Activated CD4-positive, alpha-beta T cell treated with anti-CD3 and anti-CD28 coated beads, Interleukin-2, amount 50 U/mL, for 48 hours (primary cell): ENCODE results near the gene GRK1.
A peak's percentile ranks its signal among the peaks of the same experiment; 100 is the strongest.
"Not testable (repeated sequence)": the region's sequence is repeated elsewhere in the genome, so short reads cannot be mapped to it uniquely, and the experiment has no call there.

Source experiments
- DNase-seq, 2 experiments: peaks; one replicate each; pipeline ENCODE4 v3.0.0-alpha.2; 2020

Gene GRK1

DNA sequence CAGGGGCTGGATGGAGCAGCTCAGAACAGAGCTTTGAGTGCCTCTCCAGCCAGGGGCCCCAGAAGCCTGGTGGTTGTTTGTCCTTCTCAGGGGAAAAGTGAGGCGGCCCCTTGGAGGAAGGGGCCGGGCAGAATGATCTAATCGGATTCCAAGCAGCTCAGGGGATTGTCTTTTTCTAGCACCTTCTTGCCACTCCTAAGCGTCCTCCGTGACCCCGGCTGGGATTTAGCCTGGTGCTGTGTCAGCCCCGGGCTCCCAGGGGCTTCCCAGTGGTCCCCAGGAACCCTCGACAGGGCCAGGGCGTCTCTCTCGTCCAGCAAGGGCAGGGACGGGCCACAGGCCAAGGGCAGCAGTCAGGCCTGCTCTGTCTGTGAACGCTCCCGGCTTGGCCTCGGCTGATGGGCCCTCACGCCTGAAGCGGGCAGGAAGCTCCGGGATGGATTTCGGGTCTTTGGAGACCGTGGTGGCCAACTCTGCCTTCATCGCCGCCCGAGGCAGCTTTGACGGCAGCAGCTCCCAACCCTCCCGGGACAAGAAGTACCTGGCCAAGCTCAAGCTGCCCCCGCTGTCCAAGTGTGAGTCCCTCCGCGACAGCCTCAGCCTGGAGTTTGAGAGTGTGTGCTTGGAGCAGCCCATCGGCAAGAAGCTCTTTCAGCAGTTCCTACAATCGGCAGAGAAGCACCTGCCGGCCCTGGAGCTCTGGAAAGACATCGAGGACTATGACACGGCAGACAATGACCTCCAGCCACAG, at the start of gene GRK1:
TSS of gene GRK1 (plus strand) at position 269 of the 751 bp plus-strand sequence. CDS start at position 437, 168 bp downstream.
- DNase-seq: no peak

GRCh38 chr13:113617961-113618360, 49.1 kb upstream of the GRK1 start:
- no peak for DNase-seq

GRCh38 chr13:113618455-113618854, 48.6 kb upstream of the GRK1 start:
- DNase-seq: no peak

DNA sequence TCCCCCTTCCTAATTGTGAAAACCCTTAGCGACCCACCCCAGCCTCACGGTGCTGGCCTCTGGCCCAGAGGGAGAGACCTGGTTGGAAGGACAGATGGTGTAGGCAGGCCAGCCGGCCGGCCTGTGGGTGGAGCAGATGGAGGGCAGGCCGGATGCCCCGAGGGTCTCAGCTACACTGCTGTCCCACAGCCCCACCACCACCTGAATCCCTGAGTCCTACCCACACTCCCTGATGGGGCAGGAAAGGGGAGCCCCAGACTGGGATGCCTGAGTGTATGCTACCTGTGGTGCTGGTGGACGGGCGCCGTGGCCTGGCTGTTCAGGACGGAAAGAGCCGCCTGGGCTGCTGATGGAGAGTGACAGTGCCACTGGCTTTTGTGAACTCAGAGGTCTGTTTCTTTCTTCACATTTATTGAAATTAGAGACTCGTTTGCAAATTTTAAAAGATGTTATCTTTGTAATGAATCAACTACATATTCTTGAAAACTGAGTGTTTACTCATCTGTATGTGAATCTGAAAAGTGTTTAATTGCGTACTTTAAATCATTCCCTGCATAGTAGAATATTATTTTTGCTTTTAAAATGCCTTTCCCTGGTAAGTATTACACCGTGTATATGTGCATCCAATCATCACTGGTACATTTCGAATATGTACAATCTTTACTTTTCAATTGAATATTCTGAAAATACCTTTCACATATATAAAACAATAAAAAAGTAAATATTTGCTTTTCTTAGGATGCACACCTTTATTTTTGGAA, 46.8 kb upstream of the GRK1 start:
- DNase-seq: no peak

- DNase-seq: no peak
These were observed 46.0 kb upstream of the GRK1 start for GRCh38 chr13:113621046-113621445.

GRCh38 chr13:113621498-113621897, 45.5 kb upstream of the GRK1 start:
- peak in 1 of 2 experiments; percentile 5 for DNase-seq

DNA sequence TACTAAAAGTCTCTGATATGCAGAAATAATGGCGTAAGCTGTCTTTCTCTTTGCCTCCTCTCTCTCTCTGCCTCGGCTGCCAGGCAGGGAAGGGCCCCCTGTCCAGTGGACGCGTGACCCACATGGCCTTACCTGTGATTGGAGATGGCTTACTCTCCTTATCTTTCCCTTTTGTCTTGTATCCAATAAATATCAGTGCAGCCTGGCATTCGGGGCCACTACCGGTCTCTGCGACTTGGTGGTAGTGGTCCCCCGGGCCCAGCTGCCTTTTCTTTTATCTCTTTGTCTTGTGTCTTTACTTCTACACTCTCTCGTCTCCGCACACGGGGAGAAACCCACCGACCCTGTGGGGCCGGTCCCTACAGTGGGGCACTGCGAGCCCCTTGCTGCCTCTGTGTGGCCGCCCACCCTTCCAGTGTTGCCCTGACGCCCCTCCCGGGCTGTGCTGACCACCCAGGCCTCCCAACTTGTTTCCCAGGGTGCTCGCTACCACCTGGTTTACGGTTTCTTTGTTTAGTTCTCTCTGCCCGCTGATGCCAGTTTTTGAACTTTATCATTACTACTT, 45.0 kb upstream of the GRK1 start:
- DNase-seq: not testable (repeated sequence)

DNA sequence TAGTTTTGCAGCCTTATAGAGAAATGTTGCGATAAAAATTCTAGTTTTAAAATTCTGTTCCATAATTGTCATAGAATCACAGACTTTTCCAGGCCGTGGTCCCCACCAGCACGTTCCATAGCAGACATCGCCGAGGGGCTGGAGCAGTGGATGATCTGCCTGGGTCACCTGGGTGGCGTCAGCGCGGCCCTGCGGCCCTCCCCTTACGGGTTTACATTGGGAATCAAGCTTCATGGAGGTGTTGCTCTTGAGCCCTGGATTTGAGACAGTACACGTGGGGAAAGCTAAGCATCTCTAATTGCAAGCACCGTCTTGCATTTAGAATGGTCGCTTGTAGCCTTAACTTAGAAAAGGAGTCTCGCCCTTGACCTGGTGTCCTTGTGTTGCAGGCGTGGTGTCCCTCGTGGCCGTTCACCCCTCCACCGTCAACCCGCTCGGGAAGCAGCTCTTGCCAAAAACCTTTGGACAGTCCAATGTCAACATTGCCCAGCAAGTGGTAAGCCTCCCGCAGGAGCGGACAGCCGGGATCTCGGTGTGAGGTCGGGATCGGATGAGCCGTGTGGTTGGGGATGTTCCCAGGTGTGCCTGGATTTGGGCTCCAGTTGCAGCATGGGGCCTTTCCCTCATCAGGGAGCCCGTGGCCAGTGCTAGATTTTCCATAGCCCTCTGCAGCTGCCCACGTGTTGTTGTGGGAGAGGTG, 44.1 kb upstream of the GRK1 start:
- no peak for DNase-seq

DNA sequence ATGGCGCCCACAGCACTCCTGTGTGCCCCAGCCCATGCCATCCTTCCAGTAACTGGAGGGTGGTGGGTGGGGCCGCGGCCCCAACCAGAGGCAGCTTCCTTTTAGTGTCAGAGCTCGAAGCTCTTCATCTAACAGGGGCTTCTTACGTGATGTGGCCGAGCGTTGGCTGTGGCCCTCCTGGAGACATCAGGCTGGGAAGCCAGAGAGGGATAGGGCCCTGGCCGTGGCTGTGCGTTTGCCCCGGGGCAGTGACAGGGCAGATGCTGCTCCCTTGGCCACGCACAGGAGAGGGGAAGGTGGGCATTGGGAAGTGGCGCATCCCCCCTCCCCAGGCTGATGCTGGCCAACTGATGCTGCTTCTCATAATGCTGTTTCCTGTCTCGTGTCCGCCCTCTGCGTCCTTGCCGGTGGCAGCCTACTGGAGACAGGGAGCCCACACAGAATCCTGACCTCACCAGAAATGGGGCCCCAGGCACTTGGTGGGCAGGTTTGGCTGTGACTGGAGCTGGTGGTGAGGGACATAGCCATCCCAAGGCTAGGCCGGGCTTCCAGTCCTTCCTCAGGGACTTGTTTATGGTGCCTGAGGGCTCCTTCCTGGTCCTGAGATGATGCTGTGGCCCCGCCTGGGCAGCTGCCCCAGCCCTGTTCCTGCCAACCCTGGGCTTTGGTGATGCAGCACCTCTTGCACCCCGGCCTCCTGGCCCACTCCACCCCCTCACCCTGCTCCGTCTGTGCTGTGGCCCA, 43.4 kb upstream of the GRK1 start:
- DNase-seq: no peak

DNA sequence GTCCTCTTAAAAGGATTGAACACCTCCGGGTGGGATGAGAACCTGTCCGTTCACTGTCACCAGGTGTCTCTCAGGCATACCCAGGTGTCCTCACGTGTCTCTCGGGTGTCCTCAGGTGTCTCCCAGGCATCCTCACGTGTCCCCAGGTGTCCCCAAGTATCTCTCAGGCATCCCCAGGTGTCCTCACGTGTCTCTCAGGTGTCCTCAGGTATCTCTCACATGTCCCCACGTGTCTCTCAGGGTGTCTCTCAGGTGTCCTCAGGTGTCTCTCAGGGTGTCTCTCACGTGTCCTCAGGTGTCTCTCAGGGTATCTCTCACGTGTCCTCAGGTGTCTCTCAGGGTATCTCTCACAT, 42.8 kb upstream of the GRK1 start:
- no peak for DNase-seq

DNA sequence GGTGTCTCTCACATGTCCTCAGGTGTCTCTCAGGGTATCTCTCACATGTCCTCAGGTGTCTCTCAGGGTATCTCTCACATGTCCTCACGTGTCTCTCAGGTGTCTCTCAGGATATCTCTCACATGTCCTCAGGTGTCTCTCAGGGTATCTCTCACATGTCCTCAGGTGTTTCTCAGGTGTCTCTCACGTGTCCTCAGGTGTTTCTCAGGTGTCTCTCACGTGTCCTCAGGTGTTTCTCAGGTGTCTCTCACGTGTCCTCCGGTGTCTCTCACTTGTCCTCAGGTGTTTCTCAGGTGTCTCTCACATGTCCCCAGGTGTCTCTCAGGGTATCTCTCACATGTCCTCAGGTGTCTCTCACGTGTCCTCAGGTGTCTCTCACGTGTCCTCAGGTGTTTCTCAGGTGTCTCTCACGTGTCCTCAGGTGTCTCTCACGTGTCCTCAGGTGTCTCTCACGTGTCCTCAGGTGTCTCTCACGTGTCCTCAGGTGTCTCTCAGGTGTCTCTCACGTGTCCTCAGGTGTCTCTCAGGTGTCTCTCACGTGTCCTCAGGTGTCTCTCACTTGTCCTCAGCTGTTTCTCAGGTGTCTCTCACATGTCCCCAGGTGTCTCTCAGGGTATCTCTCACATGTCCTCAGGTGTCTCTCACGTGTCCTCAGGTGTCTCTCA, 42.2 kb upstream of the GRK1 start:
- DNase-seq: not testable (repeated sequence)

DNA sequence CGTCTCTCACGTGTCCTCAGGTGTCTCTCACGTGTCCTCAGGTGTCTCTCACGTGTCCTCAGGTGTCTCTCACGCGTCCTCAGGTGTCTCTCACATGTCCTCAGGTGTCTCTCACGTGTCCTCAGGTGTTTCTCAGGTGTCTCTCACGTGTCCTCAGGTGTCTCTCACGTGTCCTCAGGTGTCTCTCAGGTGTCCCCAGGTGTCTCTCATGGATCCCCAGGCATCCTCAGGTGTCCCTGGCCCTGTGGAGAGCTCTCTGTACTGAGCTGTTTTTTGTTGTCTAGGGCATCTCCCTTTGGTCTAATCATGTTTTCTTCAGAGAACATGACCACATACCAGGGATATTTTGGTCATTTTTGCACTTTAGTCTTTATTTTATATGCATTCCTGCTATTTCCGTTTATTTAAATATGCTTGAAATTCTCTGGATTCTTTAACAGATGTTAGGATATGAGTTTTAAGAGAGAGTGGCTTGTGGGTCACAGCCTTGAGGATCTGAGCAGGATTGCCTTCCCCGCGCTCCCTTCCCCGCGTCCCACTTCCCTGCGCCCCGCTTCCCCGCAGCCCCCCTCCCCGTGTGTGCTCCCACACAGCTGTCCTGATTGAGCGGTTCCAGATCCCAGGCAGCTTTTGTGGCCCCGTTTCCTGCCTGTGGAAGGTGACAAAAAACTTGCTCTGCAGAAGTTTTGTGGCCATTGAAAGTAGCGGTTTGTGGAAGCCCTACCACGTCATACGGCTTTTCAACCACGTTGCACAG, 40.9 kb upstream of the GRK1 start:
- no peak for DNase-seq

DNA sequence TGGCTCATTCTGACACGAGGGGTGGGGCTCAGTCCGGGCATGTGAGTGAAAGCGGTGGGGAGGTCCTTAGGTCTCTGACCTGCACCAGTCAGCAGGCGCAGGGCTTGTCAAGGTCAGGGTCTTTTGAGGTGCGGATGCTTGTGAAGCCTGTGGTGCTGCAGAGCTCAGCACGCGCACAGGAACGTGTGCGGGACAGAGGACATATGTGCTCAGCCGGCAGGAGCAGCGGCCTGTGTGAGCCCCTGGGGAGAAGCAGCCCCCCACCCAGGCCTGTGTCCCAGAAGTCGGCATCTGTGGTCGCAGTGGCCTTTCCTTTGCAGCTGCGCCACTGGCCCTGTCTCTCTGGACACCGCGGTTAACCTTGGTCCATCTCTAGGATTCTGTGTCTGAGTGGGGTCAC, 39.9 kb upstream of the GRK1 start:
- DNase-seq: no peak

DNA sequence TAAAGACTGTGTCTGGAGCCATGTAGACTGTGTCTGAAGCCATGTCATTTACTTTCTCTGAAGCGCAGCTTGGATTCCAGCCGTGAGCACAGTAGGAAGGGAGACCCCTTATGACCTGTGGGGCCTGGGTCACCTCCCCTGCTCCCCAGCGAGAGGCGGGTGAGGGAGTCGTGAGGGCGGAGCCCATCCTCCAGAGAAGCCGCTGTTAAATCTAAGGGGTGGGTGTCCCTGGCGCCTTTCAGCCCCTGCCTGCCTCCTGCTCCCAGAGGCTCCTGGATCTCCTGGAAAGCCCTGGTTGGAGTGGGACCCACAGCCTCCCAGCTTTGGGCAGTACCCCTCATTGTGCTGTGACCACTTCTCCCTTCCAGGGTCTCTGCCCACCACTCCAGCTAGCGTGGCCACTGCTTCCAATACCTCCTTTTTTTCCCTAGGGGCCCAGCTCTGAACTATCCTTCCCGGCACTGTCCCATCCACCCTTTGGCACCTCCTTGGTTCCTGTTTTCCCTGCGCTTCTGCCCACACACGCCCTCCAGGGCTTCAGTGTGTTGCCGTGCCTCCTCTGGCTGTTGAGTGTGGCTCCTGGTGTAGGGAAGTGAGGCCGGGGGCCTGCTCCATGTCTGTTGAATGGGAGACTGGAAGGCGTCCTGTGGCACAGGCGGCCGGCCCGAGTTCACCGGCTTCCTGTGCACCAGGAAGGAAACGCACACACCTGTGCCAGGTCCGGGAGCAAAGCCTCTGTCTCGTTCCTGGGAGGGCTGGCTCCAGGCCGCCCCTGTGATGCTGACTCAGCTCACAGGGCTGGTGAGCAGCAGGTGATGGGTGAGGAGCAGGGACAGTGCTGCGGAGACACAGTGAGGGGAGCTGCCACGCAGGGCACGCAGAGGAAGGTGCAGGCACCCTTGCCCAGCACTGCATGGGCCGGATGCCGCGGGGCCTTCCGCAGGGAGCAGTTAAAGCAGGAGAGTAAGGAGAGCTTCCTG, 38.4 kb upstream of the GRK1 start:
- no peak for DNase-seq

GRCh38 chr13:113629866-113630265, 37.2 kb upstream of the GRK1 start:
- DNase-seq: no peak

- DNase-seq: no peak
These were observed 36.7 kb upstream of the GRK1 start for GRCh38 chr13:113630296-113630695.

- DNase-seq: no peak
These were observed 36.2 kb upstream of the GRK1 start for GRCh38 chr13:113630804-113631203.

DNA sequence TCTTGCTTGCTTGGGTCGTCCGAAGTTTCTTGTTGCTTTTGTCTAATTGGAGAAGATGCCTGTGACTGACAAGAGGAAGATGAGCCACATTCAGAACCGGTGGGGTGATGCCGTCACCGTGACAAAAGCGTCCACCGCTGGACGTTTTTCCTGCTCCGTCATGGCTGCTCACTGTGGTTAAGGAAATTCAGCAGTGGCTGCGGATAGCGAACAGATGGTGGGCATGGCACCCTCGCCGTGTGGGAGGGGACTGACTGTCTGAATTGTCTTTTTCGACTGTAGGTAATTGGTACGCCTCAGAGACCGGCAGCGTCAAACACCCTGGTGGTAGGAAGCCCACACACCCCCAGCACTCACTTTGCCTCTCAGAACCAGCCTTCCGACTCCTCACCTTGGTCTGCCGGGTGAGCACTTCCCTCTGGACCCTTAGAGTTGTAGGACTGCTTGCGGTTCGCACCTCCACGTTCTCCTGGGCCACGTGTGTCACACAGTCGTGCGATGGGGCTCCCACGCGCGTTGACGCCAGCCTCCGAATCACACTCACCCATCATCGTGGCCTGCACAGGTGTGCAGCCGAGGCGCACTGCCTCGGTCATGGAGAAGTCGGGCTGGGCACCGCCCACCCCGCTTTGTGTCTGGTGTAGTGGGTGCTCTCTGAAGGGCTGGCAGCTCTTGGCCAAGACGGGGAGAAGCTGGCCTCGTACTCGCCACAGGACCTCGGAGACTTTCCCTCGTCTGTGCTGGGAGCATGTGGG, 35.5 kb upstream of the GRK1 start:
- DNase-seq: no peak
